Parathyroid adenoma (tissue), 2 donors: Measurements from ENCODE around the gene NKD1.

Experiments
- H2AFZ ChIP-seq: fragments of 300-600 bp; sonication (generic); one replicate; pipeline ENCODE4 v1.7.0; 2017; ENCODE audit warnings: antibody characterized with exemption, mild to moderate bottlenecking
- H3K27ac ChIP-seq: fragments of 300-600 bp; sonication (generic); one replicate; pipeline ENCODE4 v1.7.0; 2017
- H3K27me3 ChIP-seq: fragments of 300-600 bp; sonication (generic); one replicate; pipeline ENCODE4 v1.7.0; 2017; ENCODE audit warnings: low read length; ENCODE audit not compliant: control insufficient read depth, insufficient read depth
- H3K36me3 ChIP-seq: fragments of 300-600 bp; sonication (generic); one replicate; pipeline ENCODE4 v1.7.0; 2017; ENCODE audit warnings: low read length; ENCODE audit not compliant: control insufficient read depth, insufficient read depth
- H3K4me1 ChIP-seq: fragments of 300-600 bp; sonication (generic); one replicate; pipeline ENCODE4 v1.7.0; 2017; ENCODE audit warnings: control low read depth
- H3K4me2 ChIP-seq: fragments of 300-600 bp; sonication (generic); one replicate; pipeline ENCODE4 v1.7.0; 2017; ENCODE audit warnings: low read length
- H3K4me3 ChIP-seq: fragments of 300-600 bp; sonication (generic); one replicate; pipeline ENCODE4 v1.7.0; 2017; ENCODE audit warnings: low read depth, low read length
- H3K79me2 ChIP-seq: fragments of 300-600 bp; sonication (generic); one replicate; pipeline ENCODE4 v1.7.0; 2017; ENCODE audit warnings: control low read depth
- H3K9ac ChIP-seq: fragments of 300-600 bp; sonication (generic); one replicate; pipeline ENCODE4 v1.7.0; 2017; ENCODE audit warnings: mild to moderate bottlenecking
- H3K9me3 ChIP-seq: fragments of 300-600 bp; sonication (generic); one replicate; pipeline ENCODE4 v1.7.0; 2017; ENCODE audit warnings: low read length; ENCODE audit not compliant: control insufficient read depth
- TF ChIP-seq, protein P1 (sequence below): fragments of 300-600 bp; sonication (generic); IDR thresholded peaks from one replicate; pipeline ENCODE4 v1.7.0; 2017; ENCODE audit warnings: antibody characterized with exemption, mild to moderate bottlenecking
- donor health status: primary hyperparathyroidism.

NKD1 gene

DNA sequence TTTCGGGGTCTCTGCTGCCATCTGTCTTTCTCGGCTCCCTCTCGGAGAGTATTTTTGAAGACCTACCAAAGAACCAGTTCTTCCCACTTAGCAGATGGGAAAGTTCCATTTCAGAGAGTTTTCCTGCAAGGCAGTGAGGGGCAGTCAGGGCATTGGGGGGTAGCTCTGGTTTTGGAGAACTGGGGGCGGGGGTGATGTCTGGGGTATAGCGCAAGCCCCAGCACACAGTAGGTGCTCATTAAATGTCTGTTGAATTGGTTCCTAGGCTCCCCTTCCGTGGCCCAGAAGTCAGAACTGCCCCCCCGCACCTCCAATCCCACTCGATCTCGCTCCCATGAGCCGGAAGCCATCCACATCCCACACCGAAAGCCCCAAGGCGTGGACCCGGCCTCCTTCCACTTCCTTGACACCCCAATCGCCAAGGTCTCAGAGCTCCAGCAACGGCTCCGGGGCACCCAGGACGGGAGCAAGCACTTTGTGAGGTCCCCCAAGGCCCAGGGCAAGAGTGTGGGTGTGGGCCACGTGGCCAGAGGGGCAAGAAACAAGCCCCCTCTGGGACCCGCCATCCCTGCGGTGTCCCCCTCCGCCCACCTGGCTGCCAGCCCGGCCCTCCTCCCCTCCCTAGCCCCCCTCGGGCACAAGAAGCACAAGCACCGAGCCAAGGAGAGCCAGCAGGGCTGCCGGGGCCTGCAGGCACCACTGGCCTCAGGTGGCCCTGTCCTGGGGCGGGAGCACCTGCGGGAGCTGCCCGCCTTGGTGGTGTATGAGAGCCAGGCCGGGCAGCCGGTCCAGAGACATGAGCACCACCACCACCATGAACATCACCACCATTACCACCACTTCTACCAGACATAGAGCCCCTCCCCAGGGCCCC is 85.0 kb downstream of the NKD1 start:
- Histone ChIP-seq H3K27ac (no peak overlapping the region), H3K4me2 (no peak overlapping the region), H3K9ac (no peak overlapping the region), H2AFZ (no peak overlapping the region), H3K36me3 (no peaks in the 10 kb centered on the region), H3K27me3 (no peaks in the 10 kb centered on the region), H3K9me3 (no peaks in the 10 kb centered on the region), H3K4me1 (no peaks in the 10 kb centered on the region), H3K4me3 (no peak overlapping the region), H3K79me2 (no peaks in the 10 kb centered on the region)
- TF ChIP-seq, protein P1, sequence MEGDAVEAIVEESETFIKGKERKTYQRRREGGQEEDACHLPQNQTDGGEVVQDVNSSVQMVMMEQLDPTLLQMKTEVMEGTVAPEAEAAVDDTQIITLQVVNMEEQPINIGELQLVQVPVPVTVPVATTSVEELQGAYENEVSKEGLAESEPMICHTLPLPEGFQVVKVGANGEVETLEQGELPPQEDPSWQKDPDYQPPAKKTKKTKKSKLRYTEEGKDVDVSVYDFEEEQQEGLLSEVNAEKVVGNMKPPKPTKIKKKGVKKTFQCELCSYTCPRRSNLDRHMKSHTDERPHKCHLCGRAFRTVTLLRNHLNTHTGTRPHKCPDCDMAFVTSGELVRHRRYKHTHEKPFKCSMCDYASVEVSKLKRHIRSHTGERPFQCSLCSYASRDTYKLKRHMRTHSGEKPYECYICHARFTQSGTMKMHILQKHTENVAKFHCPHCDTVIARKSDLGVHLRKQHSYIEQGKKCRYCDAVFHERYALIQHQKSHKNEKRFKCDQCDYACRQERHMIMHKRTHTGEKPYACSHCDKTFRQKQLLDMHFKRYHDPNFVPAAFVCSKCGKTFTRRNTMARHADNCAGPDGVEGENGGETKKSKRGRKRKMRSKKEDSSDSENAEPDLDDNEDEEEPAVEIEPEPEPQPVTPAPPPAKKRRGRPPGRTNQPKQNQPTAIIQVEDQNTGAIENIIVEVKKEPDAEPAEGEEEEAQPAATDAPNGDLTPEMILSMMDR, result no peak

DNA sequence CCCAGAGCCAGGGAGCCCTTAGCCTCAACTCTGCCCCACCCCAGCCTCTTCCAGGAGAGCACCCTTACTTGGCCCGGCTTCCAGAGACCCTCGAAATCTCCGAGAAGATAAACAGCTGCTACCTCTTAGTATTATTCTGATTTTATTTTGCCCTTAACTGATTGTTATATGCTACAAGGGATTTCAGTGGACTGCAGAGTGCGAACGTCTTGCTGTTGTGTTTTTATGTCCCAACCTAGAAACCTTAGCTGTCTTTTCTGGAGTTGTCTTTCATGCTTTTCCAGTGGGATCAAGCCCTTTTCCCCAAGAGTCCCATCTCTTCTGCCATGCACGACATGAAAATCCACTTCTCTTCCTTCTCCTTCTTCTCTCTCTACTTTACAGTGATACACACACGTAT is 85.9 kb downstream of the NKD1 start:
- TF ChIP-seq, protein P1, result no peak
- no peak overlapping the region for H2AFZ ChIP-seq
- no peaks in the 10 kb centered on the region for H3K9me3 ChIP-seq
- H3K27me3 ChIP-seq, result no peaks in the 10 kb centered on the region
- H3K4me2 ChIP-seq, result no peak overlapping the region
- H3K4me1 ChIP-seq, result no peaks in the 10 kb centered on the region
- H3K4me3 ChIP-seq, result no peak overlapping the region
- no peak overlapping the region for H3K9ac ChIP-seq
- no peaks in the 10 kb centered on the region for H3K36me3 ChIP-seq
- H3K79me2 ChIP-seq, result no peaks in the 10 kb centered on the region
- H3K27ac ChIP-seq, result no peak overlapping the region

DNA sequence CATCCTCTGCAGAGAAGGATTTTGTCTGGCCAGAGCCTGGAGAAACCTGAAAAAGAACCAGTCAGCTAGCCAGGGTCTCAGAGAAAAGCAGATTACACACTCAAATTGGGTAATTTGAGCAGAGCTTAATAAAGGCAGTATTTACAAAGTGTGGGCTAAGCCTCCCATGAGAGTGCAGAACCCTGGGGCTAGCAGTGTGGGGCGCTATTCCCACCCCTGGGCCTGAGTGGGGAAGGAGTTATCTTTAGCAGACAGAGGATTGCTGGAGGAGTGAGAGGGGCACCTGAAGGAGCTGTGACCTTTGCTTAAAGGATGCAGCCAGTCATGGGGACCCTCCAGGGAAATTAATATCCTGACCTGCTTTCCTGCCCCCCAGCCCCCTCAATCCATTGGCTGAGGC is 86.8 kb downstream of the NKD1 start:
- Histone ChIP-seq H3K36me3 (no peaks in the 10 kb centered on the region), H3K9ac (no peak overlapping the region), H3K4me1 (no peaks in the 10 kb centered on the region), H3K27ac (no peak overlapping the region), H3K27me3 (no peaks in the 10 kb centered on the region), H3K79me2 (no peaks in the 10 kb centered on the region), H3K4me2 (no peak overlapping the region), H3K4me3 (no peak overlapping the region), H3K9me3 (no peaks in the 10 kb centered on the region), H2AFZ (no peak overlapping the region)
- TF ChIP-seq, protein P1, result no peak

DNA sequence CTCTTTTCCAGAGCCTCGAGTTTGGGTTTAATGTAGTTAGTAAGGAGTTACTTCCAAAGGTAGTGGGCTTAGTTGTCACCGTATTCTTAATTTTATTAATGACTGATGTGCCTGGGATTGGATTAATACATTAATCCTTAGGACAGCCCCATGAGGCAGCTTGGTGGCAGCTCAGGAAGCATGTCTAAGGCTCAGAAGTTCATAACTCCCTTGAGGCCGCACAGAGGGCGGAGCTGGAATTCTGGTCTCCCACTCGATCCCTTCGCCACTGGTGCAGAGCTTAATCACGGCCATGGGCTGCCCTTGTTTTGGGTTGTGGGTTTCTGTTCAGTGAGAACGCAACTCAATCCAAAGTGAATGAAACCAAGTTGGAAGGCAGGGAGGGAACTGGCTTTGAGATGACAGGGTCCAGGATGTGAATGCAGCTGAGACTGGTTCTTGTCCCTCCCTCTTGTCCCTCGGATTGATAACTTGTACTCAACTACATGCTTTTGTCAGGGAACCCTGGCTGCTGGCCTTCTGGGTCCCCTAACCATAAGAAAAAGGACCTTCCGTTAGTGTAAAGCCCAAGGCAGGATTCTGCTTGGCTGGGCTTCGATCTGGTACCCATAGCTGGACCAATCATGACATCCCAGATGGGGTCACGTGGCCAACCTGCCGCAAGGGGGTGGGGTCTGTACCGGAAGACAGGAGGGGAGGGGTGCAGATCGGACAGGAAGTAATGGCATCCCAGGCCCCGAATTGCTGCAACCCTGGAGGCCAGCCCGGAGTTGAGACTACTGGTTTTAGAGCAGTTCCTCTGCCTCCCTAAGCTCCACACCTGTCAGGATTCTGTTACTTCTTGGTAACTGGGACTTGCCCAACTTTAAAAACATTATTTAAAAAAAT is 87.6 kb downstream of the NKD1 start:
- no peaks in the 10 kb centered on the region for H3K79me2 ChIP-seq
- H3K9me3 ChIP-seq, result no peaks in the 10 kb centered on the region
- H3K4me3 ChIP-seq, result no peak overlapping the region
- H3K36me3 ChIP-seq, result no peaks in the 10 kb centered on the region
- H2AFZ ChIP-seq, result no peak overlapping the region
- no peaks in the 10 kb centered on the region for H3K27me3 ChIP-seq
- H3K4me2 ChIP-seq, result no peak overlapping the region
- H3K9ac ChIP-seq, result no peak overlapping the region
- TF ChIP-seq, protein P1, result no peak
- H3K27ac ChIP-seq, result no peak overlapping the region
- no peaks in the 10 kb centered on the region for H3K4me1 ChIP-seq
